ENCODE measurements around the gene DTYMK. TPM values are rescaled to one million over a fixed set of nuclear protein-coding genes. Genes with fewer than 3 reads are reported as not detected.

Gene DTYMK
- polyA plus RNA-seq, 4 donors: 33.6 to 45.9 (median 35.6) TPM

- DNase-seq (ENCODE audit: low read depth in 4 of 4, low spot score in 3 of 4): no peak
Measured at GRCh38 chr2:241629762-241630435, 56.7 kb downstream of the DTYMK start.

GRCh38 chr2:241627675-241628074 is 58.9 kb downstream of the DTYMK start:
- no peak for DNase-seq (ENCODE audit: low read depth in 4 of 4, low spot score in 3 of 4)

Other genes with a start within 250 kb of the DTYMK start
- gene STK25, start 178.2 kb downstream of the DTYMK start, polyA plus RNA-seq (ENCODE audit: insufficient read length in 4 of 4): 100 to 1,000 TPM; 176 to 209 (median 195) TPM
- gene BOK, start 128.1 kb downstream of the DTYMK start, polyA plus RNA-seq (ENCODE audit: insufficient read length in 4 of 4): 10 to 100 TPM; 19.7 to 32.1 (median 24.2) TPM
- gene THAP4, start 49.7 kb downstream of the DTYMK start, polyA plus RNA-seq (ENCODE audit: insufficient read length in 4 of 4): 10 to 100 TPM; 54.3 to 71.4 (median 59.2) TPM
- 10 to 100 TPM; 68.3 to 87.6 (median 76.0) TPM for gene ATG4B, start 49.1 kb downstream of the DTYMK start, polyA plus RNA-seq (ENCODE audit: insufficient read length in 4 of 4)
- gene ING5, start 15.2 kb upstream of the DTYMK start, polyA plus RNA-seq (ENCODE audit: insufficient read length in 4 of 4): 10 to 100 TPM; 35.4 to 43.6 (median 42.3) TPM
- gene D2HGDH, start 47.8 kb upstream of the DTYMK start, polyA plus RNA-seq (ENCODE audit: insufficient read length in 4 of 4): 10 to 100 TPM; 31.8 to 48.5 (median 38.0) TPM
- under 1 TPM; 0.18 to 0.92 (median 0.43) TPM for gene GAL3ST2, start 90.0 kb upstream of the DTYMK start, polyA plus RNA-seq (ENCODE audit: insufficient read length in 4 of 4)
- 1 to 10 TPM; 1.1 to 1.8 (median 1.6) TPM for gene NEU4, start 122.4 kb upstream of the DTYMK start, polyA plus RNA-seq (ENCODE audit: insufficient read length in 4 of 4)
- gene PDCD1, start 172.1 kb upstream of the DTYMK start, polyA plus RNA-seq (ENCODE audit: insufficient read length in 4 of 4): under 1 TPM; 0.11 to 0.40 (median 0.18) TPM
- not detected for gene RTP5, start 182.9 kb upstream of the DTYMK start, polyA plus RNA-seq (ENCODE audit: insufficient read length in 4 of 4)